Caki2 (cell line): ENCODE measurements around the gene ANKRD44. TPM values are rescaled to one million over a fixed set of nuclear protein-coding genes. Genes with fewer than 3 reads are reported as not detected.

Experiments used
- DNase-seq: peaks from one replicate; pipeline ENCODE4 v3.0.0-alpha.2; 2015; ENCODE audit warnings: low read depth
- in situ Hi-C: cut with HindIII; loops from 2 replicates; pipeline ENCODE4 v1.10.0; 2016; ENCODE audit warnings: low sequenced_read_pairs, low pct_unique_long_range_greater_than_20kb, mixed read lengths
- total RNA-seq: library from RNA; depleted of rRNA; stranded (reverse); fragments of >200 nt; shearing (Covaris generic); gene quantifications from 2 replicates; pipeline ENCODE4 v1.2.3, GENCODE V29; 2014; ENCODE audit warnings: low replicate concordance; rRNA removed

The ANKRD44 gene
- total RNA-seq, 1 experiment from 2014 or later: 26.1 TPM

DNA sequence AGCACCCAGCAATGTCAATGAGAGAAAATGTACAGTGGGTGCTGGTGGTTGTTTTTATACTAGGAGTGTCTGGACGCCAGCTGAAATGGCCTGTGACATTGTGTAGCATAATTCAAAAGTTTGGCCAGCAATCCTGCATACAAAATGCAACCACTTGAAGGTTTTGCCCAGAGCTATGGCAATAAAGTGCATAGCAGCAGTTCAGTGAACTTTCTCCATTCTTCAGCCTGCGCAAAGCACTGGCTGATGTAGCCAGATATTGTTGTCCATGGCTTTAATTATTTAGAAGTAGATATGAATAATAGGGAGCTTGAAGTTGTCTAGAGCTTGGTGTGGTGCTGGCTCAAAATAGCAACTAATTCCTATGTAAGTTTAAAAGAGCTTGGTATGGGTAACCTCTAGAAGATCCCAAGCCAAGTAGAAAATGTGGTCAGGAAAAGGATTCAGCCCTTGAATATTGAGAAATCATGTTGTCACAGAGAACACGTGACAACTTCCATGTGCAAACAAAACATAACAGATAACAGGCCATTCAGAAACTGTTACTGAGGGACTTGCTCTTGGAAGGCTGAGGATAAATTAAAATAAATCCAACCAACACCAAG, 350.7 kb downstream of the ANKRD44 start:
- in situ Hi-C loops: no loop called here
- no peak for DNase-seq

DNA sequence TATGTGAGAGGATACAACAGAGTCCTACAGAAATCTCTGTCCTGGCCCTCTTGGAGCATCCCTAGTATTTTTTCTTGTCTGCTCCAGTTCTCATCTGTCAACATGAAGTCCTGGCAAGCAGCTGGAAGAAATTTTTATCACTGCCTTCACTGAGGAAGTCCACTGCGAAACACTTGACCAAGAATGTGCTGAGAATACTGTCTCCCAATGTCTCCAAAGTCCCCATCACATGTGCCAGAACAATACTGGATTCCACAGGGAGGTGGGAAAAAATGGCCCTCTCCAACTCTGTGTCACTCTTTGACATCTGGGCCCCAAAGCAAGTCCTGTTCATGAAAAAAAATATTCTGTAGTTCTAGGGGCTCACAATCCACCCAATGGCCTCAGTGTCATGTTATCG, 351.3 kb downstream of the ANKRD44 start:
- DNase-seq: no peak
- in situ Hi-C loops: no loop called here

DNA sequence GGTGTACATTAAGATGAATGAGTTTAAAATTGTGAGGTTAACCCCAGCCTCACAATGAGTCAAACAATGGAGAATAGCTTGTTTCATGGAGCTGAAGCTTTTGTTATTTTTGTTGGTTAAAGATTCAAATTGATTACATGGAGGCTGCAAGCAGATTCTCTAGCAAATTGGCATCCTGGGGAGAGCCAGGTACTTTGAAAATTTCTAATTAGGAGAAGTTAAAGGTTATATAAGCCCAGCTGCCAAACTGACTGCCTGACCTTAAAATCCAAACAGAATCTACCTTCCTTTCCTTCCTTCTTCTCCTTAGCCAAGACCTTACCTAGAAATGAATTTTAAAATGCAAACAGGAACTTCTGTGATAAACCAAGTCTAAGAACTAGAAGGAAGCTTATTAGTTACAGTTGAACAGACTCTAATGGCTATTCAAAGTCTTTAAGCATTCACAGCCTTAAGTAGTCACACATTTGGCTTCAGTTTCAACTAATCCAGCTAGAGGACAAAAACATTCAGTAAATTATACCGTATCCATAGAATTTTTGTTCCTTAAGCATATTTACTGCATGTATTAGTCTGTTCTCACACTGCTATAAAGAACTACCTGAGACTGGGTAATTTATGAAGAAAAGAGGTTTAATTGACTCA, 352.6 kb downstream of the ANKRD44 start:
- in situ Hi-C loops: no loop called here
- no peak for DNase-seq

DNA sequence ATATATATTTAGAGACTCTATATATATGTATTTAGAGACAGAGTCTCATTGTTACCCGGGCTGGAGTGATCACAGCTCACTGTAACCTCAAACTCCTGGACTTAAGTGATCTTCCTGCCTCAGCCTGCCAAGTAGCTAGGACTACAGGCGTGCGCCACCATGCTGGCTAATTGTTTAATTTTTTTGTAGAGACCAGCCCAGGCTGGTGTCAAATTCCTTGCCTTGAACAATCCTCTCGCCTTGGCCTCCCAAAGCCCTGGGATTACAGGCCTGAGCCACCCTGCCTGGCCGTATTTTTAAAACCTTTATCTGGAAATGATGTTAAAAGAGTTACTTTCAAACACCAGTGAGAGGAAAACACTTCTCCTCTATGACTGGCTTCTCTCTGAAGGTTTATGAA, 353.1 kb downstream of the ANKRD44 start:
- in situ Hi-C loops: no loop called here
- no peak for DNase-seq

DNA sequence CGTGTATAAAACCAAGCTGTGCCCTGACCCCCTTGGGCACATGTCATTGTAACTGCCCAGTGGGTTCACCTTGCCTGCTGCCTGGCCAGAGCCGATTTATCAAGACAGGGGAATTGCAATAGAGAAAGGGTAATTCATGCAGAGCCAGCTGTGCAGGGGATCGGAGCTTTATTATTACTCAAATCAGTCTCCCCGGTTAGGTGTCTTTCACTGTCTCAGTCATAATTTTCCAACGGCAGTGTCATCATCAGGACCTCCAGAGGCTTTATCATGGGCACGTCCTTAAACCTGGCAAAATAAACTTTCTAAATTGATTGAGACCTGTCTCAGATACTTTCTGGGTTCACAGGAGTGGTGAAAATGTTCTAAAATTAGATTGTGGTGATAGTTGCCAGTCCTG, 354.5 kb downstream of the ANKRD44 start:
- in situ Hi-C loops: no loop called here
- DNase-seq: no peak

DNA sequence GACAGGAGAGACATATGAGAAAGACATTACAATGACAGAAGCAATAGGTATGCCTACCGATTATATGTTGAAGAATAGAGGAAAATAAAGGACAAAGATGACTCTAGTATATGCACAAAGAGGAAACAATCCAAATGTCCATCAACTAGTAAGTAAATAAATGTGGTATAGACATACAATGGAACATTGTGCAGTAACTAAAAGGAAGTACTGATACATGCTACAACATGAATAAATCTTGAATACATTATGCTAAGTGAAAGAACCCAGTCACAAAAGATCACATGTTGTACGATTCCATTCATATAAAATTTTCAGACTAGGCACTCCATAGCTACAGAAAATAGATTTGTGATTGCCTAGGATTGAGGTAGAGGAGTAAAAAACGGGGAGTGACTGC, 355.5 kb downstream of the ANKRD44 start:
- DNase-seq: no peak
- in situ Hi-C loops: no loop called here

DNA sequence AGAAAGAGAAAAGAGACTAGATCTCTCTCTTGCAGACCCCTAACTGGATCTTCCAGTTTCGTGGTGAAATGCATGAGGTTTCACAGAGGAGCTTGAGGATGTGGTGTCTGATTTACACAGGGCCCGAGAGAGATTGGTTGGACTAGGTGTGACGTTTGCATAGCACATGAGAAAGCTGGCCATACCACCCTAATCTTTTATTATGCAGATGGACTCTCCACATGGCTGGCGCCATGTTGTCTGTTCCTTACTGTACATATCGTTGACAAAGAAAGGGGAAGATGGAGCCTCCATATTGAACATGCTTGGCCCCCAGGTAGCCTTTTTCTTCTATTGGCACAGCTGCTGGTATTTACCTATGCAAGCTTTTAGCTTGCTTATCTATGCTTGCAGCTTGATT, 356.6 kb downstream of the ANKRD44 start:
- in situ Hi-C loops: no loop called here
- no peak for DNase-seq

DNA sequence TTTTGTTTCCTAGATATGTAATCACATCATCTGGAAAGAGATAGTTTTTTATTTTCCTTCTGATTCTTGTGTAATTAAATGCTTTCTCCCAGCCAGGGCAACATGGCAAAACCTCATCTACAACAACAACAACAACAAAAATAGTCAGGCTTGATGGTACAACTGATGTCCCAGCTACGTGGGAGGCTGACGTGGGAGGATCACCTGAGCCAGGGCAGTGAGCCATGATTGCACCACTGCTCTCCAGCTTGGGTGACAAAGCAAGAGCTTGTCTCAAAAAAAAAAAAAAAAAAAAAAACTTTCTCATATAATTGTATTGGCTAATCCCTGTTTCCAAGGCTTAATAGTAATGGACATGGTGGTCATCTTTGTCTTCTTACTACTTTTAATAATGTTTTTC, 357.6 kb downstream of the ANKRD44 start:
- no peak for DNase-seq

DNA sequence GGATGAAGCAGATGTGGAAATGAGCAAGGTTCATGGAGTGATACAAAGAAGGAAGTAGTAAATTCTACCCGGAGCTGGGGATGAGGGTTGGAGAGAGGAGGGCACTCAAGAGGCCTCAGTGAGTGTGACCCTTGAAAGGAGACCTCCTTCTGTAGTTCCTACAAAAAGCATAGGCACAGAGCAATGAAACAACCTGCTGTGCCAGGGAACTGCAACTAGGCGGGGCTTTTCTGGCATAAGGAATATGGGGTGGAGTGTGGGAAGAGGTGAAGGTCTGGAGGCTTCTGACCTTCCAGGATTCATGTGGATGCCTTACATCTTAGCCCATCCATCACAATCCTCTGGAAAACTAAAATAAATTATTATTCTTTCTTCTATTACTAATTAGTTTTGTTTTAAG, 358.6 kb downstream of the ANKRD44 start:
- no peak for DNase-seq
- in situ Hi-C loops: no loop called here

More for the DNA sequence above, 357.6 kb downstream of the ANKRD44 start:
- in situ Hi-C loops: no loop called here

DNA sequence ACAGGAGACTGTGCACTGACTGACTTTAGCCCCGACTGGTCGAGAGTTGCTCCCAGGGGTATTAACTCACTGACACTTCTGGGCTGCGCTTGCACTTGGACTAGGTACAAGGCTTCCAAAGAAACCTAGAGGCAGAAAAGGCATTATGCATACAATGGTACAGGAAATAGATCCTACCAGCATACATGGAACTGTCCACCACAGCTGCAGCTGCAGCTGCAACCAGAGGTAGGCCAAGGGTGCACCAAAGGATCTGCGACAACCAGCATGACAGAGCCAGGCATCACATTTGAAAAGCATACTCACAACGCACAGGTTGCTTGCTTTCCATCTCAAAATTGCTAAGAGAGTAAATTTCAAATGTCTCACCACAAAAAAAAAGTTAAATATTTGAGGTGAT, 361.5 kb downstream of the ANKRD44 start:
- in situ Hi-C loops: no loop called here
- DNase-seq: no peak

DNA sequence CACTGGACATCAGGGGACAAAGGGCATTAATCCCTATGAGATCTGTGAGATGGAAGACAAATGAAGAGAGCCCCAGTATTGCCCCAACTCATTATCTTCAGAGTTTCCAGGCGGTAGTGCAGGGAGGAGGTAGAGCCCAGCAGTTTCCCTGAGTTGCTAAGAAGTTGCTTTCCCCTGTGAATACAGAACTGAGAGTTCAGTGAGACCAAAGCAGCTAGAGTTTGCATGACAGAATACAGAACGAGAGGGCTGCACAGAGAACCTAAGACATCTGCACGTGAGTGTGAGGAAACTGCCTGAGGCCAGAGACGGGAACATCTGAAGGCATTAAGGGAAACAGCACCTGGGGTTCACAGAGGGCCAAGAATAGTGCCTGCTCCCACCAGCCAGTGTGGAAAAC, 366.0 kb downstream of the ANKRD44 start:
- in situ Hi-C loops: no loop called here
- DNase-seq: no peak

DNA sequence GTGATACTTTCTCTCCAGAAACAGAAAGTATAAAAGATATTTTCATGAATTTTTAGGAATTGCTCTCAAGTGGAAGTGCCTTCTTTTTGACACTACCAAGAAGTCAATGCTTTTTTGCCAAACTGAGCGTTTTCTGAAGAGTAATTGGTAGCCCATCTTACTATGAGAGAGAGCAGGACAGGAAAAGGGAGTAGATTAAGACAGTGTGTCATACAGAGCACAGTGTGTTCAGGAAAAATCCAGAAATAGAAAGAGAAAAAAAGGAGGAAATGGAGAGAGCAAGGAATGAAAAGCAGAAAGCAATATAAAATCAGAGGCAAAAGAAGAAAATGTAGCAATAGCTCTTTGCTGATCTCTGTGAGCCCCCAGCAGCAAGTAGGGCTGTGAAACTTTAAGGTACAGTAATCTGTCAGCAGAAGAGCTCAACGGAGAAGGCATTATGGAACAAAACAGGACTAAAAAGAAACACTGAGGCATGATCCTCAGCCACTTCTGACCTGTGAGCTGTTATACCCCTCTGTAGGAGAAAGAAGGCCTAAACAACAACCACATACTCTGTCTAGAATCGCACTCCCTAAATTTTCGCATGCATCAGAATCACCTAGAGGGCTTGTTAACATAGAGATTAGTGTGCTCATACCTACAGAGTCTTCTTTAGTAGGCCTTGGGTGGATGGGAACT, 369.0 kb downstream of the ANKRD44 start:
- in situ Hi-C loops: no loop called here
- DNase-seq: no peak

DNA sequence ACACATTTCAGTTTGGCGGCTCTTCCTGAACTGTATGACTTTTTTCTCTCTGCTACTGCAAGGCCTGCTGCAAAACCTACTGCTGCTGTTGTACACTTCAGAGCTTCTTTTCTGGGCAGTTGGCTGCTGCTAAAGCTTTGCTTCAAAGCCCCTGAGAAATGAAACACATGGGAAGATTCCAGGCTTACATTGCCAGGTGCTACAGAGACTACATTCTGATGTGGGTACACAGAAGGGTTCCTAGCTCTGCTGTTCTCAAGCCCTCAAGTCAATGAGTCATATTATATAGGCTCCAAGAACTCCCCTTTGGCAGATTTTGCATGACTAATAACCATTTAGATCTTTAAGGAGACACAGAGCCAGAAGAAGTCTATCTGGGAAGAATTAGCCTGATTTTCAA, 371.2 kb downstream of the ANKRD44 start:
- in situ Hi-C loops: no loop called here
- no peak for DNase-seq

Other genes with a start within 250 kb of the ANKRD44 start
- 157 and 159 TPM in 2 replicates for gene SF3B1, start 124.2 kb upstream of the ANKRD44 start, total RNA-seq
- 37.8 and 42.4 TPM in 2 replicates for gene COQ10B, start 142.8 kb upstream of the ANKRD44 start, total RNA-seq
- 86.1 and 99.1 TPM in 2 replicates for gene HSPD1, start 189.1 kb upstream of the ANKRD44 start, total RNA-seq
- 174 and 209 TPM in 2 replicates for gene HSPE1, start 189.6 kb upstream of the ANKRD44 start, total RNA-seq
- 13.1 and 40.1 TPM in 2 replicates for gene MOB4, start 205.3 kb upstream of the ANKRD44 start, total RNA-seq